Measurements from ENCODE around the gene SLC7A6.

DNA sequence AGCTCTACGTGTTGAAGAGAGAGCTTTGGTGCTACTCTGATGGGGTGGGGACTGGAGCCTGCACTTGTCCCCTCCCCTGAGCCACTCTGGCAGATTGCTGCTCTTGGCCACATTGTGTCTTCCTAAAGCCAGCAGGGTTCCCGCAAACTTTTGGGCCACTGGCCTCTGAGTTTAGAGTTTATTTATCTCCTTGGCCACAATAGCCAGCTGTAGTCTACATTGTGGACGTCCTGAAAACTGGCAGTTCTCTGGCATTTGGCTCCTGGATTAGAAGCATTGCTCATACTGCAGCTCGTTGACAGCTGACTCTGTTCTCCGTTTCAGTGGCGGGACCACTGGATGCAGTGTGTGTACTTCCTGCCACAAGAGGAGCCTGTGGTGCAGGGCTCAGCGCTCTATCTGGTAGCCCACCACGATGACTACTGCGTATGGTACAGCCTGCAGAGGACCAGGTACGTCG lies 81.1 kb downstream of the SLC7A6 start:
- TF ChIP-seq CHD2 (IDR thresholded peaks at IDR 0.05; ENCODE audit: low read depth, low read length), result no peak
- TF ChIP-seq SMAD9 (CRISPR knock-in tag; IDR thresholded peaks at IDR 0.05), result no peak
- no peak for TF ChIP-seq SRF (IDR thresholded peaks at IDR 0.05; ENCODE audit: low read depth, low read length)
- TF ChIP-seq, protein P1, sequence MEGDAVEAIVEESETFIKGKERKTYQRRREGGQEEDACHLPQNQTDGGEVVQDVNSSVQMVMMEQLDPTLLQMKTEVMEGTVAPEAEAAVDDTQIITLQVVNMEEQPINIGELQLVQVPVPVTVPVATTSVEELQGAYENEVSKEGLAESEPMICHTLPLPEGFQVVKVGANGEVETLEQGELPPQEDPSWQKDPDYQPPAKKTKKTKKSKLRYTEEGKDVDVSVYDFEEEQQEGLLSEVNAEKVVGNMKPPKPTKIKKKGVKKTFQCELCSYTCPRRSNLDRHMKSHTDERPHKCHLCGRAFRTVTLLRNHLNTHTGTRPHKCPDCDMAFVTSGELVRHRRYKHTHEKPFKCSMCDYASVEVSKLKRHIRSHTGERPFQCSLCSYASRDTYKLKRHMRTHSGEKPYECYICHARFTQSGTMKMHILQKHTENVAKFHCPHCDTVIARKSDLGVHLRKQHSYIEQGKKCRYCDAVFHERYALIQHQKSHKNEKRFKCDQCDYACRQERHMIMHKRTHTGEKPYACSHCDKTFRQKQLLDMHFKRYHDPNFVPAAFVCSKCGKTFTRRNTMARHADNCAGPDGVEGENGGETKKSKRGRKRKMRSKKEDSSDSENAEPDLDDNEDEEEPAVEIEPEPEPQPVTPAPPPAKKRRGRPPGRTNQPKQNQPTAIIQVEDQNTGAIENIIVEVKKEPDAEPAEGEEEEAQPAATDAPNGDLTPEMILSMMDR (CRISPR knock-in tag; IDR thresholded peaks at IDR 0.05), result no peak
